Osteoblast (primary cell): ENCODE results near the gene ELAVL3. TPM values are rescaled to one million over a fixed set of nuclear protein-coding genes. Genes with fewer than 3 reads are reported as not detected.

Experiments
- DNase-seq: peaks from one replicate; pipeline ENCODE4 v3.0.0; 2011; ENCODE audit warnings: low spot score, mixed read lengths; ENCODE audit not compliant: insufficient read length; ENCODE audit errors: missing footprints
- H2AFZ ChIP-seq: 2 replicates; pipeline ENCODE4 v1.6.0; 2011; ENCODE audit warnings: mild to moderate bottlenecking, low read length
- H3K27ac ChIP-seq: 2 replicates; pipeline ENCODE4 v1.5.1; 2011; ENCODE audit warnings: mild to moderate bottlenecking, low read depth, low read length, moderate library complexity
- H3K27me3 ChIP-seq: 2 replicates; pipeline ENCODE4 v1.6.0; 2012; ENCODE audit warnings: mild to moderate bottlenecking, control low read depth, inconsistent platforms, low read length, moderate library complexity; ENCODE audit not compliant: insufficient read depth
- H3K36me3 ChIP-seq: 2 replicates; pipeline ENCODE4 v1.5.1; 2011; ENCODE audit warnings: mild to moderate bottlenecking, low read length, control low read depth, moderate library complexity; ENCODE audit not compliant: insufficient read depth
- H3K4me1 ChIP-seq: 2 replicates; pipeline ENCODE4 v1.5.1; 2011; ENCODE audit warnings: mild to moderate bottlenecking, low read length, control low read depth, moderate library complexity; ENCODE audit not compliant: insufficient read depth
- H3K4me2 ChIP-seq: 2 replicates; pipeline ENCODE4 v1.6.0; 2011; ENCODE audit warnings: mild to moderate bottlenecking, low read length; ENCODE audit not compliant: insufficient read depth
- H3K4me3 ChIP-seq: fragments of 200-600 bp; sonication (generic); 3 replicates; pipeline ENCODE4 v1.5.1; 2012; ENCODE audit warnings: mild to moderate bottlenecking, low read length, inconsistent platforms; ENCODE audit not compliant: insufficient read depth
- H3K79me2 ChIP-seq: 2 replicates; pipeline ENCODE4 v1.6.0; 2012; ENCODE audit warnings: mild to moderate bottlenecking, low read length, control low read depth, inconsistent platforms; ENCODE audit not compliant: insufficient read depth
- H3K9me3 ChIP-seq: 2 replicates; pipeline ENCODE4 v1.5.1; 2011; ENCODE audit warnings: low read depth, low read length, control low read depth
- H4K20me1 ChIP-seq: 2 replicates; pipeline ENCODE4 v1.6.0; 2012; ENCODE audit warnings: mild to moderate bottlenecking, low read length, control low read depth; ENCODE audit not compliant: insufficient read depth
- total RNA-seq: library from RNA; depleted of rRNA; stranded (reverse); fragments of >200 nt; gene quantifications from 2 replicates; pipeline ENCODE4 v1.2.3, GENCODE V29; 2012
- TF ChIP-seq, protein P1 (sequence below): IDR thresholded peaks from 2 replicates; pipeline ENCODE4 v1.5.1; 2011; ENCODE audit warnings: mild to moderate bottlenecking, low read depth, low read length, moderate library complexity; ENCODE audit errors: extremely low read depth

ELAVL3 gene
- total RNA-seq, 1 donor: 0.72 TPM

GRCh38 chr19:11453468-11454341 is 27.1 kb downstream of the ELAVL3 start:
- Histone ChIP-seq H2AFZ (no peak overlapping the region), H3K4me3 (no peak overlapping the region), H3K4me1 (no peaks in the 10 kb centered on the region), H3K27me3 (no peaks in the 10 kb centered on the region), H3K4me2 (no peak overlapping the region), H4K20me1 (no peaks in the 10 kb centered on the region), H3K9me3 (no peaks in the 10 kb centered on the region), H3K79me2 (no peaks in the 10 kb centered on the region), H3K36me3 (no peaks in the 10 kb centered on the region), H3K27ac (no peak overlapping the region)
- TF ChIP-seq, protein P1, sequence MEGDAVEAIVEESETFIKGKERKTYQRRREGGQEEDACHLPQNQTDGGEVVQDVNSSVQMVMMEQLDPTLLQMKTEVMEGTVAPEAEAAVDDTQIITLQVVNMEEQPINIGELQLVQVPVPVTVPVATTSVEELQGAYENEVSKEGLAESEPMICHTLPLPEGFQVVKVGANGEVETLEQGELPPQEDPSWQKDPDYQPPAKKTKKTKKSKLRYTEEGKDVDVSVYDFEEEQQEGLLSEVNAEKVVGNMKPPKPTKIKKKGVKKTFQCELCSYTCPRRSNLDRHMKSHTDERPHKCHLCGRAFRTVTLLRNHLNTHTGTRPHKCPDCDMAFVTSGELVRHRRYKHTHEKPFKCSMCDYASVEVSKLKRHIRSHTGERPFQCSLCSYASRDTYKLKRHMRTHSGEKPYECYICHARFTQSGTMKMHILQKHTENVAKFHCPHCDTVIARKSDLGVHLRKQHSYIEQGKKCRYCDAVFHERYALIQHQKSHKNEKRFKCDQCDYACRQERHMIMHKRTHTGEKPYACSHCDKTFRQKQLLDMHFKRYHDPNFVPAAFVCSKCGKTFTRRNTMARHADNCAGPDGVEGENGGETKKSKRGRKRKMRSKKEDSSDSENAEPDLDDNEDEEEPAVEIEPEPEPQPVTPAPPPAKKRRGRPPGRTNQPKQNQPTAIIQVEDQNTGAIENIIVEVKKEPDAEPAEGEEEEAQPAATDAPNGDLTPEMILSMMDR: peak; percentile 24
- peak; percentile 90 for DNase-seq

GRCh38 chr19:11452620-11453310 is 28.1 kb downstream of the ELAVL3 start:
- Histone ChIP-seq H3K4me2 (peak overlapping the region; percentile 67), H3K4me3 (peak overlapping the region; percentile 19), H3K4me1 (no peaks in the 10 kb centered on the region), H3K36me3 (peaks cover 4% of the 10 kb centered on the region), H4K20me1 (no peaks in the 10 kb centered on the region), H3K9me3 (no peaks in the 10 kb centered on the region), H3K27ac (no peak overlapping the region), H3K79me2 (no peaks in the 10 kb centered on the region), H3K27me3 (no peaks in the 10 kb centered on the region), H2AFZ (no peak overlapping the region)
- TF ChIP-seq, protein P1: peak; percentile 29
- DNase-seq: peak; percentile 81

- peaks cover 7% of the 10 kb centered on the region for H3K36me3 ChIP-seq
Observed at GRCh38 chr19:11451871-11452619, 28.8 kb downstream of the ELAVL3 start.

More at GRCh38 chr19:11451871-11452619, 28.8 kb downstream of the ELAVL3 start:
- no peaks in the 10 kb centered on the region for H3K9me3 ChIP-seq
- peak overlapping the region; percentile 19 for H3K4me3 ChIP-seq
- H3K79me2 ChIP-seq: no peaks in the 10 kb centered on the region
- no peaks in the 10 kb centered on the region for H4K20me1 ChIP-seq
- no peaks in the 10 kb centered on the region for H3K27me3 ChIP-seq
- DNase-seq: peak; percentile 82
- H3K4me2 ChIP-seq: peak overlapping the region; percentile 67
- H3K27ac ChIP-seq: no peak overlapping the region
- TF ChIP-seq, protein P1: no peak
- peak overlapping the region; percentile 51 for H2AFZ ChIP-seq
- no peaks in the 10 kb centered on the region for H3K4me1 ChIP-seq
